HUES48 (cell line): ENCODE measurements around the gene MED12.

Experiments used
- H3K27ac ChIP-seq: one replicate; pipeline ENCODE4 v1.7.0; 2013; ENCODE audit warnings: low read depth, low read length, inconsistent platforms
- H3K27me3 ChIP-seq: 2 replicates; pipeline ENCODE4 v1.6.1; 2013; ENCODE audit warnings: mild to moderate bottlenecking, low read length; ENCODE audit not compliant: control insufficient read depth, insufficient read depth
- H3K36me3 ChIP-seq: 2 replicates; pipeline ENCODE4 v1.6.1; 2013; ENCODE audit warnings: low read length; ENCODE audit not compliant: control insufficient read depth, insufficient read depth
- H3K4me1 ChIP-seq: 2 replicates; pipeline ENCODE4 v1.6.1; 2013; ENCODE audit warnings: mild to moderate bottlenecking, low read length; ENCODE audit not compliant: control insufficient read depth, insufficient read depth
- H3K4me3 ChIP-seq: 2 replicates; pipeline ENCODE4 v1.5.1; 2013; ENCODE audit warnings: mild to moderate bottlenecking, low read depth, low read length
- H3K9ac ChIP-seq: 2 replicates; pipeline ENCODE4 v1.6.1; 2013; ENCODE audit warnings: mild to moderate bottlenecking, low read depth, low read length, moderate library complexity
- H3K9me3 ChIP-seq: 2 replicates; pipeline ENCODE4 v1.6.1; 2013; ENCODE audit warnings: low read length; ENCODE audit not compliant: control insufficient read depth, insufficient read depth

The MED12 gene

GRCh38 chrX:71096760-71097032 is 21.7 kb upstream of the MED12 start:
- peaks cover 13% of the 10 kb centered on the region; the same call in 1 of the 2 replicates for H3K27me3 ChIP-seq
- peaks cover 18% of the 10 kb centered on the region for H3K9me3 ChIP-seq
- peaks cover 3% of the 10 kb centered on the region; the same call in 1 of the 2 replicates for H3K36me3 ChIP-seq
- H3K9ac ChIP-seq, result no peak overlapping the region
- peaks cover 16% of the 10 kb centered on the region; the same call in 1 of the 2 replicates for H3K4me1 ChIP-seq
- peak overlapping the region; percentile 81 for H3K4me3 ChIP-seq
- H3K27ac ChIP-seq, result no peak overlapping the region

GRCh38 chrX:71098302-71098701 is 20.1 kb upstream of the MED12 start:
- Histone ChIP-seq H3K27me3 (peaks cover 13% of the 10 kb centered on the region; the same call in 1 of the 2 replicates), H3K9ac (no peak overlapping the region), H3K9me3 (peaks cover 11% of the 10 kb centered on the region), H3K27ac (no peak overlapping the region), H3K4me1 (peaks cover 23% of the 10 kb centered on the region), H3K4me3 (peak overlapping the region; percentile 52), H3K36me3 (peaks cover 7% of the 10 kb centered on the region; the same call in 1 of the 2 replicates)

GRCh38 chrX:71098951-71099506 is 19.4 kb upstream of the MED12 start:
- Histone ChIP-seq H3K27ac (peak overlapping the region; percentile 36), H3K4me1 (peaks cover 26% of the 10 kb centered on the region), H3K9ac (no peak overlapping the region), H3K27me3 (peaks cover 13% of the 10 kb centered on the region; the same call in 1 of the 2 replicates), H3K4me3 (peak overlapping the region; percentile 52), H3K36me3 (peaks cover 7% of the 10 kb centered on the region; the same call in 1 of the 2 replicates), H3K9me3 (peaks cover 11% of the 10 kb centered on the region)

GRCh38 chrX:71099736-71100135 is 18.7 kb upstream of the MED12 start:
- peak overlapping the region; percentile 52 for H3K4me3 ChIP-seq
- H3K9me3 ChIP-seq, result peaks cover 12% of the 10 kb centered on the region
- H3K4me1 ChIP-seq, result peaks cover 32% of the 10 kb centered on the region
- peak overlapping the region; percentile 61 for H3K27ac ChIP-seq
- H3K27me3 ChIP-seq, result peaks cover 13% of the 10 kb centered on the region; the same call in 1 of the 2 replicates
- no peak overlapping the region for H3K9ac ChIP-seq
- H3K36me3 ChIP-seq, result peaks cover 7% of the 10 kb centered on the region; the same call in 1 of the 2 replicates

- peak overlapping the region; percentile 52; the same call in 1 of the 2 replicates for H3K4me3 ChIP-seq
- H3K9ac ChIP-seq, result no peak overlapping the region
Measured at GRCh38 chrX:71100581-71101505, 17.6 kb upstream of the MED12 start.

GRCh38 chrX:71102292-71102691 is 16.1 kb upstream of the MED12 start:
- Histone ChIP-seq H3K4me3 (no peak overlapping the region), H3K27ac (peak overlapping the region; percentile 82), H3K4me1 (peaks cover 32% of the 10 kb centered on the region), H3K27me3 (peaks cover 10% of the 10 kb centered on the region; the same call in 1 of the 2 replicates), H3K36me3 (peaks cover 7% of the 10 kb centered on the region; the same call in 1 of the 2 replicates), H3K9ac (no peak overlapping the region), H3K9me3 (peaks cover 15% of the 10 kb centered on the region)

More at GRCh38 chrX:71100581-71101505, 17.6 kb upstream of the MED12 start:
- Histone ChIP-seq H3K36me3 (peaks cover 7% of the 10 kb centered on the region; the same call in 1 of the 2 replicates), H3K27ac (no peak overlapping the region), H3K9me3 (peaks cover 12% of the 10 kb centered on the region), H3K4me1 (peaks cover 32% of the 10 kb centered on the region), H3K27me3 (peaks cover 13% of the 10 kb centered on the region; the same call in 1 of the 2 replicates)

- peak overlapping the region; percentile 51 for H3K4me3 ChIP-seq
Measured at GRCh38 chrX:71103110-71103983, 15.0 kb upstream of the MED12 start.

GRCh38 chrX:71105628-71106027 is 12.8 kb upstream of the MED12 start:
- Histone ChIP-seq H3K36me3 (peaks cover 7% of the 10 kb centered on the region; the same call in 1 of the 2 replicates), H3K4me1 (peaks cover 22% of the 10 kb centered on the region), H3K27me3 (peaks cover 14% of the 10 kb centered on the region; the same call in 1 of the 2 replicates), H3K9ac (no peak overlapping the region), H3K27ac (no peak overlapping the region), H3K9me3 (peaks cover 32% of the 10 kb centered on the region), H3K4me3 (no peak overlapping the region)

More at GRCh38 chrX:71103110-71103983, 15.0 kb upstream of the MED12 start:
- Histone ChIP-seq H3K27me3 (peaks cover 4% of the 10 kb centered on the region; the same call in 1 of the 2 replicates), H3K4me1 (peaks cover 32% of the 10 kb centered on the region), H3K9me3 (peaks cover 20% of the 10 kb centered on the region), H3K36me3 (peaks cover 7% of the 10 kb centered on the region; the same call in 1 of the 2 replicates), H3K9ac (peak overlapping the region; percentile 36; the same call in 1 of the 2 replicates), H3K27ac (peak overlapping the region; percentile 82)

GRCh38 chrX:71106427-71106826 is 12.0 kb upstream of the MED12 start, which contains the start of gene CXorf65:
Gene CXorf65 (minus strand): TSS chrX:71106740. CDS start chrX:71106556, 184 bp downstream.
- H3K27me3 ChIP-seq, result peaks cover 12% of the 10 kb centered on the region; the same call in 1 of the 2 replicates
- H3K9me3 ChIP-seq, result peaks cover 40% of the 10 kb centered on the region
- no peak within 1 kb of the TSS for H3K27ac ChIP-seq
- H3K4me3 ChIP-seq, result no peak within 1 kb of the TSS
- peaks cover 15% of the 10 kb centered on the region for H3K4me1 ChIP-seq
- no peak within 1 kb of the TSS for H3K9ac ChIP-seq
- peaks cover 7% of the 10 kb centered on the region; the same call in 1 of the 2 replicates for H3K36me3 ChIP-seq

- Histone ChIP-seq H3K4me3 (no peak overlapping the region), H3K27ac (no peak overlapping the region), H3K36me3 (no peaks in the 10 kb centered on the region; the same call in 1 of the 2 replicates), H3K27me3 (peaks cover 16% of the 10 kb centered on the region), H3K9ac (no peak overlapping the region), H3K9me3 (peaks cover 45% of the 10 kb centered on the region), H3K4me1 (peaks cover 15% of the 10 kb centered on the region)
Measured at GRCh38 chrX:71107245-71107644, 11.2 kb upstream of the MED12 start.
